SK-N-SH (cell line): ENCODE results near the gene SH3D19. TPM values are rescaled to one million over a fixed set of nuclear protein-coding genes. Genes with fewer than 3 reads are reported as not detected.

ENCODE experiments used
- CTCF ChIA-PET: fragments of 300-600, 350-600 bp; formaldehyde crosslinking; extraction: SDS; loops from one replicate; lab custom pipeline; 2021; lab: Yijun Ruan, JAX
- POLR2A ChIA-PET: fragments of 350-600 bp; sonication (Branson Sonifier 250); formaldehyde crosslinking; extraction: SDS; loops from one replicate; lab custom pipeline; 2020; ENCODE audit warnings: antibody characterized with exemption, inconsistent platforms; lab: Yijun Ruan, JAX
- DNase-seq: peaks from one replicate; pipeline ENCODE4 v3.0.0; 2012
- H2AFZ ChIP-seq: fragments of 200-600 bp; sonication (generic); 2 replicates; pipeline ENCODE4 v1.8.1; 2016; ENCODE audit warnings: antibody characterized with exemption, mild to moderate bottlenecking, low read depth
- H3F3A ChIP-seq: fragments of 200-600 bp; sonication (generic); replicated peaks from 2 replicates; pipeline ENCODE3; 2016; ENCODE audit warnings: antibody characterized with exemption, mild to moderate bottlenecking; ENCODE audit not compliant: insufficient read depth
- H3K27ac ChIP-seq, 2 experiments: fragments of 200-500 bp in 1 of 2; fragments of 200-600 bp in 1 of 2; sonication (Bioruptor generic) in 1 of 2; sonication (generic), shearing (Covaris generic) in 1 of 2; 2 replicates each; pipeline versions ENCODE4 v1.5.1 to v1.6.1; 2014 to 2016; ENCODE audit warnings: low read depth in 2 of 2, inconsistent platforms in 1 of 2, low read length in 1 of 2, mild to moderate bottlenecking in 1 of 2, mixed read lengths in 1 of 2
- H3K27me3 ChIP-seq: fragments of 200-600 bp; sonication (generic), shearing (Covaris generic); 2 replicates; pipeline ENCODE4 v1.6.1; 2016; ENCODE audit warnings: mixed run types; ENCODE audit not compliant: insufficient read depth
- H3K36me3 ChIP-seq, 2 experiments: fragments of 200-500 bp in 1 of 2; fragments of 200-600 bp in 1 of 2; sonication (Bioruptor generic) in 1 of 2; sonication (generic) in 1 of 2; replicated peaks in 1 of 2; 2 replicates each; pipeline versions ENCODE3 to v1.5.1; 2014 to 2016; ENCODE audit warnings: low read length in 1 of 2, mild to moderate bottlenecking in 1 of 2; ENCODE audit not compliant: insufficient read depth in 2 of 2, control insufficient read depth in 1 of 2
- H3K4me1 ChIP-seq, 2 experiments: fragments of 200-500 bp in 1 of 2; fragments of 200-600 bp in 1 of 2; sonication (Bioruptor generic) in 1 of 2; sonication (generic), shearing (Covaris generic) in 1 of 2; 2 replicates each; pipeline versions ENCODE4 v1.5.1 to v1.6.1; 2014 to 2016; ENCODE audit warnings: low read depth in 1 of 2, low read length in 1 of 2, mixed run types in 1 of 2; ENCODE audit not compliant: insufficient read depth in 2 of 2, control insufficient read depth in 1 of 2
- H3K4me2 ChIP-seq: fragments of 200-600 bp; sonication (generic), shearing (Covaris generic); 2 replicates; pipeline ENCODE4 v1.6.1; 2017; ENCODE audit warnings: mixed run types
- H3K4me3 ChIP-seq, 2 experiments: fragments of 200-500 bp in 1 of 2; fragments of 200-600 bp in 1 of 2; sonication (Bioruptor generic) in 1 of 2; sonication (generic), shearing (Covaris generic) in 1 of 2; 2 replicates each; pipeline versions ENCODE4 v1.5.1 to v1.8.1; 2014 to 2016; ENCODE audit warnings: low read depth in 2 of 2, inconsistent platforms in 1 of 2, low read length in 1 of 2, mild to moderate bottlenecking in 1 of 2, mixed read lengths in 1 of 2, moderate library complexity in 1 of 2
- H3K79me2 ChIP-seq: fragments of 200-600 bp; sonication (generic); 2 replicates; pipeline ENCODE4 v1.8.1; 2017; ENCODE audit warnings: mild to moderate bottlenecking; ENCODE audit not compliant: insufficient read depth
- H3K9ac ChIP-seq: fragments of 200-600 bp; sonication (generic); 2 replicates; pipeline ENCODE4 v1.6.1; 2017; ENCODE audit warnings: mixed run types
- H3K9me2 ChIP-seq: fragments of 200-600 bp; sonication (generic); 2 replicates; pipeline ENCODE4 v1.6.1; 2017; ENCODE audit warnings: mixed run types
- H3K9me3 ChIP-seq: fragments of 200-600 bp; sonication (generic); 2 replicates; pipeline ENCODE4 v1.6.1; 2017; ENCODE audit warnings: mixed run types, mild to moderate bottlenecking, moderate library complexity
- H4K20me1 ChIP-seq: fragments of 200-600 bp; sonication (generic); 2 replicates; pipeline ENCODE4 v1.6.1; 2017; ENCODE audit warnings: mild to moderate bottlenecking, mixed run types; ENCODE audit not compliant: insufficient read depth
- CHD2 ChIP-seq: fragments of 150-350 bp; IDR thresholded peaks from 2 replicates; pipeline ENCODE4 v1.6.1; 2018; ENCODE audit warnings: low read length; ENCODE audit not compliant: partially characterized antibody
- EP300 ChIP-seq, 2 experiments: IDR thresholded peaks; 2 replicates each; pipeline versions ENCODE4 v1.4.0 to v1.6.1; 2012; ENCODE audit warnings: borderline replicate concordance in 1 of 2, low read depth in 1 of 2, low read length in 1 of 2
- FOXJ3 ChIP-seq: sonication (generic); formaldehyde crosslinking; IDR thresholded peaks from 2 replicates; pipeline ENCODE4 v1.5.1; 2020; ENCODE audit warnings: mild to moderate bottlenecking, missing genetic modification reagents
- MXI1 ChIP-seq: IDR thresholded peaks from 2 replicates; pipeline ENCODE4 v1.6.1; 2012; ENCODE audit warnings: mild to moderate bottlenecking, low read depth, low read length, improper control_type of control experiment
- NFIC ChIP-seq: IDR thresholded peaks from 2 replicates; pipeline ENCODE4 v1.4.0; 2012; ENCODE audit warnings: borderline replicate concordance
- NRF1 ChIP-seq: IDR thresholded peaks from 2 replicates; pipeline ENCODE4 v1.6.1; 2012; ENCODE audit warnings: low read depth, mild to moderate bottlenecking, low read length
- POLR2AphosphoS5 ChIP-seq: IDR thresholded peaks from 2 replicates; pipeline ENCODE4 v1.6.1; 2012; ENCODE audit warnings: low read depth, low read length
- RAD21 ChIP-seq: IDR thresholded peaks from 2 replicates; pipeline ENCODE4 v1.6.1; 2012; ENCODE audit warnings: mild to moderate bottlenecking, low read length
- RCOR1 ChIP-seq: fragments of 150-350 bp; IDR thresholded peaks from 2 replicates; pipeline ENCODE4 v1.6.1; 2017; ENCODE audit warnings: antibody characterized with exemption, low read length
- REST ChIP-seq: IDR thresholded peaks from 2 replicates; pipeline ENCODE4 v1.6.1; 2012; ENCODE audit warnings: mild to moderate bottlenecking, low read depth, low read length, moderate library complexity
- RXRA ChIP-seq: IDR thresholded peaks from 2 replicates; pipeline ENCODE4 v1.4.0; 2012; ENCODE audit warnings: low read depth, mild to moderate bottlenecking, borderline replicate concordance
- SIN3A ChIP-seq: IDR thresholded peaks from 2 replicates; pipeline ENCODE4 v1.6.1; 2012; ENCODE audit warnings: low read depth, mild to moderate bottlenecking, low read length, moderate library complexity, borderline replicate concordance
- USF1 ChIP-seq: IDR thresholded peaks from 2 replicates; pipeline ENCODE4 v1.4.0; 2012; ENCODE audit warnings: low read depth, borderline replicate concordance
- WGBS: methylation state at CpG from one replicate; pipeline ENCODE4 v1.1.6; 2017; ENCODE audit warnings: low lambda C conversion rate; 5-methylcytosine and 5-hydroxymethylcytosine counted together
- polyA plus RNA-seq, 3 experiments: library from polyadenylated mRNA; depleted of rRNA; stranded (reverse); fragments of >200 nt; gene quantifications; 2 replicates each; pipeline ENCODE4 v1.2.3, GENCODE V29; 2012
- TF ChIP-seq, protein P1 (sequence below): IDR thresholded peaks from 2 replicates; pipeline ENCODE4; 2012
- TF ChIP-seq, protein P2 (sequence below): IDR thresholded peaks from 2 replicates; pipeline ENCODE4 v1.4.0; 2012; ENCODE audit warnings: low read depth, borderline replicate concordance

SH3D19 gene
- polyA plus RNA-seq, 1 of the 3 experiments (the other 2 are of a cell fraction) = 7.1 TPM

DNA sequence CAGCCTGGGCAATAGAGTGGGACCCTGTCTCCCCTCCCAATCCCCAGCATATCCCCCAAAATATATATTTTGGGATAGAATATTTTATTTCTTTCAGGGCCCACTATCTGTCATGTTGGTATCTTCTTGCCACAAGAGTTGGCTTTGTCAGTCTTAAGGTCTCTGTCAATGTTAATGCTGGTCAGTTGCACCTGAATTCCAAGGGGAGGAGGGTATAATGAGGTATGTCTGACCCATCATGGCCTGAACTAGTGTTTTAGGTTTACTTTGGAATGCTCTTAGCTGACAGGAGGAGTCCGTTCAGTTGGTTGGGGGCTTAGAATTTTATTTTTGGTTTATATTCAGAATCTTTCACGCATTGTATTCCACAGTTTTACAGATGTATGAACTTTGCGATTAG lies 232.2 kb downstream of the SH3D19 start (continued):
- TF ChIP-seq FOXJ3 (no peak), SIN3A (no peak), REST (no peak), CHD2 (no peak), NRF1 (no peak), USF1 (no peak)

DNA sequence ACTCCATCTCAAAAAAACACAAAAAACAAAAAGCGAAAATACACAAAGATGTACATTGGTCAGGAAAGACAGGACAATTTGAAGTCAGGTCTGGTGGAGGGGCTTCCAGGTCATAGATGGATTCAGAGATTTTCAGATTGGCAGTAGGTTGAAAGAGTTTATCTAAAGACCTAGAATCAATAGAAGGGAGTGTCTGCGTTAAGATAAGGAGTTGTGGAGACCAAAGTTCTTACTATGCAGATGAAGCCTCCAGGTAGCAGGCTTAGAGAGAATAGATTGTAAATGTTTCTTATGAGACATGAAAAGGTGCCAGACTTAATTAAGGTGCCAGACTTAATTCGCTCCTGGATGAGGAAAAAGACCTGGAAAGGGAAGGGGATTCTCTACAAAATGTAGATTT lies 232.9 kb downstream of the SH3D19 start:
- POLR2A ChIA-PET = no interaction called here
- no peaks in the 10 kb centered on the region for H4K20me1 ChIP-seq

More for the DNA sequence above, 232.9 kb downstream of the SH3D19 start:
- Histone ChIP-seq H2AFZ (no peak overlapping the region), H3F3A (no peaks in the 10 kb centered on the region), H3K9ac (no peak overlapping the region), H3K79me2 (no peaks in the 10 kb centered on the region), H3K4me2 (no peak overlapping the region), H3K4me3 (no peak overlapping the region), H3K9me3 (no peaks in the 10 kb centered on the region), H3K9me2 (no peaks in the 10 kb centered on the region), H3K27me3 (no peaks in the 10 kb centered on the region), H3K4me1 (no peaks in the 10 kb centered on the region), H3K36me3 (no peaks in the 10 kb centered on the region), H3K27ac (no peak overlapping the region)
- TF ChIP-seq NFIC = no peak
- TF ChIP-seq, protein P1, sequence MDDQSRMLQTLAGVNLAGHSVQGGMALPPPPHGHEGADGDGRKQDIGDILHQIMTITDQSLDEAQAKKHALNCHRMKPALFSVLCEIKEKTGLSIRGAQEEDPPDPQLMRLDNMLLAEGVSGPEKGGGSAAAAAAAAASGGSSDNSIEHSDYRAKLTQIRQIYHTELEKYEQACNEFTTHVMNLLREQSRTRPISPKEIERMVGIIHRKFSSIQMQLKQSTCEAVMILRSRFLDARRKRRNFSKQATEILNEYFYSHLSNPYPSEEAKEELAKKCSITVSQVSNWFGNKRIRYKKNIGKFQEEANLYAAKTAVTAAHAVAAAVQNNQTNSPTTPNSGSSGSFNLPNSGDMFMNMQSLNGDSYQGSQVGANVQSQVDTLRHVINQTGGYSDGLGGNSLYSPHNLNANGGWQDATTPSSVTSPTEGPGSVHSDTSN = no peak
- TF ChIP-seq CHD2 = no peak
- no peak for TF ChIP-seq RCOR1
- TF ChIP-seq SIN3A = no peak
- TF ChIP-seq POLR2AphosphoS5 = no peak
- no peak for TF ChIP-seq MXI1
- TF ChIP-seq EP300 (IDR thresholded peaks at IDR 0.05; ENCODE audit: borderline replicate concordance in 1 of 2, low read depth in 1 of 2, low read length in 1 of 2) = no peak
- TF ChIP-seq, protein P2, sequence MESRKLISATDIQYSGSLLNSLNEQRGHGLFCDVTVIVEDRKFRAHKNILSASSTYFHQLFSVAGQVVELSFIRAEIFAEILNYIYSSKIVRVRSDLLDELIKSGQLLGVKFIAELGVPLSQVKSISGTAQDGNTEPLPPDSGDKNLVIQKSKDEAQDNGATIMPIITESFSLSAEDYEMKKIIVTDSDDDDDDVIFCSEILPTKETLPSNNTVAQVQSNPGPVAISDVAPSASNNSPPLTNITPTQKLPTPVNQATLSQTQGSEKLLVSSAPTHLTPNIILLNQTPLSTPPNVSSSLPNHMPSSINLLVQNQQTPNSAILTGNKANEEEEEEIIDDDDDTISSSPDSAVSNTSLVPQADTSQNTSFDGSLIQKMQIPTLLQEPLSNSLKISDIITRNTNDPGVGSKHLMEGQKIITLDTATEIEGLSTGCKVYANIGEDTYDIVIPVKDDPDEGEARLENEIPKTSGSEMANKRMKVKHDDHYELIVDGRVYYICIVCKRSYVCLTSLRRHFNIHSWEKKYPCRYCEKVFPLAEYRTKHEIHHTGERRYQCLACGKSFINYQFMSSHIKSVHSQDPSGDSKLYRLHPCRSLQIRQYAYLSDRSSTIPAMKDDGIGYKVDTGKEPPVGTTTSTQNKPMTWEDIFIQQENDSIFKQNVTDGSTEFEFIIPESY = no peak
- TF ChIP-seq FOXJ3 = no peak
- no peak for TF ChIP-seq RAD21
- no peak for TF ChIP-seq RXRA
- WGBS = 96% methylated on average over 3 of the region's 3 CpGs
- CTCF ChIA-PET = no interaction called here
- DNase-seq = no peak
